DMS79 treated with DMSO at 0.1 percent for 48 hours (cell line): ENCODE data around the gene SPG21.
A peak's percentile ranks its signal among the peaks of the same experiment; 100 is the strongest.
"Not testable (repeated sequence)": the region's sequence is repeated elsewhere in the genome, so short reads cannot be mapped to it uniquely, and the experiment has no call there.

Source experiments
- DNase-seq: peaks from one replicate; lab custom pipeline; 2025; lab: John Stamatoyannopoulos, UW

Gene SPG21

GRCh38 chr15:64989416-64990167 lies at the start of gene SPG21:
Gene SPG21 (minus strand): TSS chr15:64989914. CDS start chr15:64983569, 6,345 bp downstream.
- DNase-seq, result peak; percentile 59

GRCh38 chr15:65038836-65039235 lies 49.1 kb upstream of the SPG21 start:
- no peak for DNase-seq

GRCh38 chr15:65038428-65038827 lies 48.7 kb upstream of the SPG21 start:
- DNase-seq, result no peak

- no peak for DNase-seq
Observed at GRCh38 chr15:65037309-65037708, 47.6 kb upstream of the SPG21 start.

- no peak for DNase-seq
Observed at GRCh38 chr15:65034719-65035118, 45.0 kb upstream of the SPG21 start.

GRCh38 chr15:65033659-65034269 lies 44.0 kb upstream of the SPG21 start:
- DNase-seq, result no peak

- no peak for DNase-seq
Observed at GRCh38 chr15:65032801-65033537, 43.3 kb upstream of the SPG21 start.

- no peak for DNase-seq
Observed at GRCh38 chr15:65029736-65030208, 40.1 kb upstream of the SPG21 start.

- peak; percentile 43 for DNase-seq
Observed at GRCh38 chr15:65028921-65029735, 39.4 kb upstream of the SPG21 start, which contains the start of gene MTFMT. Gene MTFMT (minus strand): TSS chr15:65029639. CDS start chr15:65029613, 26 bp downstream.

GRCh38 chr15:65028338-65028737 lies 38.6 kb upstream of the SPG21 start:
- DNase-seq, result no peak

GRCh38 chr15:65027593-65027992 lies 37.9 kb upstream of the SPG21 start:
- DNase-seq, result no peak

- DNase-seq, result no peak
Observed at GRCh38 chr15:65026756-65027155, 37.0 kb upstream of the SPG21 start.

- DNase-seq, result no peak
Observed at GRCh38 chr15:65021488-65021887, 31.8 kb upstream of the SPG21 start.

- DNase-seq, result no peak
Observed at GRCh38 chr15:65020419-65020818, 30.7 kb upstream of the SPG21 start.

GRCh38 chr15:65011198-65011597 lies 21.5 kb upstream of the SPG21 start:
- not testable (repeated sequence) for DNase-seq

- DNase-seq, result no peak
Observed at GRCh38 chr15:65008983-65009382, 19.3 kb upstream of the SPG21 start.

GRCh38 chr15:65006876-65007275 lies 17.2 kb upstream of the SPG21 start:
- no peak for DNase-seq

- DNase-seq, result no peak
Observed at GRCh38 chr15:65004993-65005392, 15.3 kb upstream of the SPG21 start.

GRCh38 chr15:64997745-64998375 lies 8.1 kb upstream of the SPG21 start:
- no peak for DNase-seq

GRCh38 chr15:64997066-64997465 lies 7.4 kb upstream of the SPG21 start:
- DNase-seq, result no peak

- DNase-seq, result no peak
Observed at GRCh38 chr15:64993290-64993689, 3.6 kb upstream of the SPG21 start.
